ENCODE data around the gene FCGR2B. TPM values are rescaled to one million over a fixed set of nuclear protein-coding genes. Genes with fewer than 3 reads are reported as not detected.
"Not testable (repeated sequence)": the region's sequence is repeated elsewhere in the genome, so short reads cannot be mapped to it uniquely, and the experiment has no call there.

The FCGR2B gene
- total RNA-seq, 1 donor, result 30.7 TPM

DNA sequence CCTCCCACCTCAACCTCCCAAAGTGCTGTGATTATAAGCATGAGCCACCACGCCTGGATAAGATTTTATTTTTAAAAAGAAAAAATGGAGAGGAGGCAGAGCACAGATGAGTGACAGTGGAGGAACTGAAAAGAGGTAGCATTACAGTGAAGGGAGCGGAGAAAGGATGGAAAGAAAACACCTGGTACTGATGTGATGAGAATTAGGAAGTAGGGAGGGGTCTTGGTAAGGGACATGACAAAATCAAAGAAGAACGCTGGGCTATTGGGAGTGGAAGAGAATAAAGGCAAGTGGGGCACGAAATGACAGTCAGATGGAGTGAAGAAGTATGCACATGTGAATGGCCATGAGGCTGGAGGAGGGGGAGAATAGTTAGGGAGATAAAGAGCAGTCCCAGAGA, 46.4 kb downstream of the FCGR2B start:
- Histone ChIP-seq H3K4me1 (ENCODE audit: insufficient read depth, low read length) (peaks cover 16% of the 10 kb centered on the region), H3K27me3 (ENCODE audit: insufficient read depth, low read length) (peaks cover 9% of the 10 kb centered on the region), H3K4me3 (ENCODE audit: low read length) (no peak overlapping the region), H3K9me3 (ENCODE audit: low read depth, low read length) (no peaks in the 10 kb centered on the region)

GRCh38 chr1:161710560-161710959, 47.6 kb downstream of the FCGR2B start:
- Histone ChIP-seq H3K4me1 (ENCODE audit: insufficient read depth, low read length) (peaks cover 16% of the 10 kb centered on the region), H3K27me3 (ENCODE audit: insufficient read depth, low read length) (peaks cover 20% of the 10 kb centered on the region), H3K4me3 (ENCODE audit: low read length) (no peak overlapping the region), H3K9me3 (ENCODE audit: low read depth, low read length) (no peaks in the 10 kb centered on the region)

DNA sequence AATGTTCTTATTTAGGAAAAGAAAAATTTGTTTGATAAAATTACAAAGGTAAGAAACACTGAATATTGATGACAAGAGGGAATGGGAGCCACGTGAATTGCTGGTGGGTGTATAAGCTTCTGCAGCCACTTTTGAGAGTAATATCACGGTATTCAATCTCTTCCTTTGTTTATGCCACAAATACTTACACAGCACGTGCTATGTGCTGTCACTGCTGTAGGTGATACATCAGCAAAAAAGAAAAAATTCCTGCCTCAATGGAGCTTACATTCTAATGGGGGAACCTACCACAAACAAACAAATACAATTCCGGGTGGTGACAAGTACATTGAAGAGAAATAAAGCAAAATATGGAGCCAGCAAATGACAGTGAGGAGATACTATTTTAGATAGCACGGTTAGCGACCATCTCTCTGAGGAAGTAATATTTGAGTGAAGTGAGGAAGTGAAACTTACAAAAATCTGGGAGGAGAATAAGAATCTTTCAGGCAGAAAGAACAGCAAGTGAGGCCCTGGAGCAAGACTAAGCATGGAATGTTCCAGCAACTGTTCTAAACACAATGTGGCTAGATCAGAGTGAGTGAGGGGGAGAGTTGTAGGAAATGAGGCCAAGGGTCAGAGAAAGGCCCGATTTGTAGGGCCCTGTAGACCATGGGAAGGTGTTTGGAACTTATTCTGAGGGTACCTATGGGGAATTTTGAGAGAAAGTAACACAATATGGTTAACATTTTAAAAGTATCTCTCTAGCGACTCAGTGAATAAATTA, 55.8 kb downstream of the FCGR2B start:
- peaks cover 33% of the 10 kb centered on the region for H3K27me3 ChIP-seq (ENCODE audit: insufficient read depth, low read length)
- H3K4me1 ChIP-seq (ENCODE audit: insufficient read depth, low read length), result peaks cover 56% of the 10 kb centered on the region
- H3K4me3 ChIP-seq (ENCODE audit: low read length), result no peak overlapping the region
- H3K9me3 ChIP-seq (ENCODE audit: low read depth, low read length), result no peaks in the 10 kb centered on the region

DNA sequence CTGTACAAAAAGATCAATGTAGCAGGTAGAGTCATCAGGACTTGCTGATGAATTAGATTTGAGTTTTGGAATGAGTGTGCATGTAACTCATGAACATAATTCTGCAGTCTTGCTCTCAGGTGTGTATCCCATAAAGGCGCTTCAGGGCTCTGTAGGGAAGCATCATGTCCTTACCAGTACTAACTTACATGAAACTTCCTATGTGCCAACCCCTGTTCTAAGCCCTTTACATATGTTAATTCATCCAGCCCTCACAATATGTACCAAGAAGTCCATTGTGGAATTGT, 56.3 kb downstream of the FCGR2B start:
- peaks cover 36% of the 10 kb centered on the region for H3K27me3 ChIP-seq (ENCODE audit: insufficient read depth, low read length)
- no peak overlapping the region for H3K4me3 ChIP-seq (ENCODE audit: low read length)
- H3K4me1 ChIP-seq (ENCODE audit: insufficient read depth, low read length), result peaks cover 56% of the 10 kb centered on the region
- H3K9me3 ChIP-seq (ENCODE audit: low read depth, low read length), result no peaks in the 10 kb centered on the region

GRCh38 chr1:161720422-161720821, 57.5 kb downstream of the FCGR2B start:
- Histone ChIP-seq H3K9me3 (ENCODE audit: low read depth, low read length) (no peaks in the 10 kb centered on the region), H3K27me3 (ENCODE audit: insufficient read depth, low read length) (peaks cover 38% of the 10 kb centered on the region), H3K4me3 (ENCODE audit: low read length) (no peak overlapping the region), H3K4me1 (ENCODE audit: insufficient read depth, low read length) (peaks cover 59% of the 10 kb centered on the region)

DNA sequence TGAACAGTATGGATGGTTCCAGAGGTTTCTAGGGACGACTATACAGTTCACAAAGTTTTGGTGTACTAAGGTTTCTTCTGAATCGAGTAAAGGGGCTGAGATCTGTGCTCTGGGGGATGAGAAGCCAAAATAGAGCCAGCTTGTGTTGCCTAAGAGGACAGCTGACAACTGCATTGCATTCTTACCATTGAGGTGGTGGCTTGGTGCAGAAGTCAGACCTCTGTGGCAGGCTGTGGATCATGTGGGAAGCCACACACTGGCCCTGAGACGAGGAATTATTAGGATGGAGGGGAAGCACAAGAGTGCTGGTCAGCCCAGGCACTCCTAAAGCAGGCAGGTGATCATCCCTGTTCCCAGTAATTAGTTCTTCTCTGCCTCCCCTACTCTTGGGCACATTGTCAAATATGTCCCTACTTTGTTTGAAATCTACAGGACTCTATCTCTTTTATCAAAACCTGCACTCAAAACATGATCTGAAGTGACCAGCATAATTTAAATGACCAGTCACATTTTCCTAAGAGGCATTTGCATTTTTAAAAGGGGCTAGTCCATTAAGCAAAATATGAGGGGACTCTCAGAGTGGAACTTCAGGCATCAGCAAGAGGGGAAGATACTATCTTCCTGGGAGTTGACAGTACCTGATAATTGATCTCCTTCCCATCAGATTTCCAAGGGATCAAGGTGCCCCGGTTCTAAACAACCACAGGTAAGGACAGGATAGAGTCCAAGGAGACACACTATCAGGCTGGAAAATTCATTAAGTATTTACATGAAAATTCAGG, 58.2 kb downstream of the FCGR2B start, which contains the start of gene FCRLB:
Gene FCRLB (plus strand): TSS at position 589 of the 782 bp plus-strand sequence. CDS start 1,129 bp downstream, outside the sequence.
- Histone ChIP-seq H3K4me3 (ENCODE audit: low read length) (no peak within 1 kb of the TSS), H3K27me3 (ENCODE audit: insufficient read depth, low read length) (peaks cover 37% of the 10 kb centered on the region), H3K9me3 (ENCODE audit: low read depth, low read length) (no peaks in the 10 kb centered on the region), H3K4me1 (ENCODE audit: insufficient read depth, low read length) (peaks cover 66% of the 10 kb centered on the region)

GRCh38 chr1:161721738-161722343, 58.9 kb downstream of the FCGR2B start:
- H3K9me3 ChIP-seq (ENCODE audit: low read depth, low read length), result no peaks in the 10 kb centered on the region
- peaks cover 32% of the 10 kb centered on the region for H3K27me3 ChIP-seq (ENCODE audit: insufficient read depth, low read length)
- H3K4me1 ChIP-seq (ENCODE audit: insufficient read depth, low read length), result peaks cover 72% of the 10 kb centered on the region
- H3K4me3 ChIP-seq (ENCODE audit: low read length), result no peak overlapping the region

DNA sequence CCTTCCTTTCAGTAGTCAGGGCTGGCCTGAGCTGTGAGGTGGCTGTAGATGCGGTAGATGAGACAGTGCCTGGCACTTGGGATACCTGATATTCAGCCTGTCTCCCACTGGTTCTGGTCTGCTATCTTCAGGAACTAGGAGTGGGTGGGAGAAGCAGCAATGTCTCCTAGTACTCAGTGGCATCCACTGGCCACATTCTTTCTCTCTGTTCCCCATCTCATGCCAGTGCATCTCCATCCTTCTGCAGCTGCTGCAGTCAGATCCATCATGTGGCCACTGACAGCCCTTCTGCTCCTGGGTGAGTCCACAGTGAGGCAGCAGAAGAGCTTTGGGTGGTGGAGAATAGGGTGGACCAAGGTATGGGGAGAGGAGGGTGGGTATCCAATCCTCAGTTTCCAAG, 59.5 kb downstream of the FCGR2B start:
- Histone ChIP-seq H3K4me1 (ENCODE audit: insufficient read depth, low read length) (peaks cover 72% of the 10 kb centered on the region), H3K27me3 (ENCODE audit: insufficient read depth, low read length) (peaks cover 29% of the 10 kb centered on the region), H3K9me3 (ENCODE audit: low read depth, low read length) (no peaks in the 10 kb centered on the region), H3K4me3 (ENCODE audit: low read length) (no peak overlapping the region)

- peaks cover 39% of the 10 kb centered on the region for H3K27me3 ChIP-seq (ENCODE audit: insufficient read depth, low read length)
Observed at GRCh38 chr1:161723459-161724141, 60.7 kb downstream of the FCGR2B start.

GRCh38 chr1:161725258-161725907, 62.4 kb downstream of the FCGR2B start:
- peaks cover 48% of the 10 kb centered on the region for H3K27me3 ChIP-seq (ENCODE audit: insufficient read depth, low read length)
- not testable (repeated sequence) for H3K9me3 ChIP-seq (ENCODE audit: low read depth, low read length)
- H3K4me1 ChIP-seq (ENCODE audit: insufficient read depth, low read length), result peaks cover 63% of the 10 kb centered on the region
- peak overlapping the region; percentile 49 for H3K4me3 ChIP-seq (ENCODE audit: low read length)

More at GRCh38 chr1:161723459-161724141, 60.7 kb downstream of the FCGR2B start:
- peaks cover 69% of the 10 kb centered on the region for H3K4me1 ChIP-seq (ENCODE audit: insufficient read depth, low read length)
- H3K4me3 ChIP-seq (ENCODE audit: low read length), result no peak overlapping the region
- no peaks in the 10 kb centered on the region for H3K9me3 ChIP-seq (ENCODE audit: low read depth, low read length)

DNA sequence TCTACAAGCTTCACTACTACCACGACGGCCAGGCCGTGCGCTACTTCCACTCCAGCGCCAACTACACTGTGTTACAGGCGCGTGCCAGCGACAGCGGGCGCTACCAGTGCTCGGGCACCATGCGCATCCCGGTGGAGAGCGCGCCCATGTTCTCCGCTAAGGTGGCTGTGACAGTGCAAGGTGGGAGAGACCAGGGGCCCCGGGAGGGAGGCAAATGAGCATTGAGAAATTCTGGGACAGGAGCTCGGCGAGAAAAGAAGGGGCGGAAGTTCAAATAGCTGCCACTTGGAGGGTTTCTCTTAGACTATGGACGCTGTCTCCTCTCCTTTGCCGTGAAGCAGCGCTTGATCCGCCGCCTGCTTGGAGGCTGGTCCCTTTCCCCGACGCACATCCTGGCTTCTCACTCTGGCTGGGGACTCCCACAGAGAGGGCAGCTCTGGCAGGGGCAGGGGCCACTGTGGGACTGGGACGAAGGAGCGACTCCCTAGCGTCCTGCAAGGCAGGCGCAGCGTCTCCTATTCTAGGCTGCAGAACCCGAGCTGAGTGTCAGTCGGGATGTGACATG, 63.0 kb downstream of the FCGR2B start:
- Histone ChIP-seq H3K4me1 (ENCODE audit: insufficient read depth, low read length) (peaks cover 65% of the 10 kb centered on the region), H3K27me3 (ENCODE audit: insufficient read depth, low read length) (peaks cover 52% of the 10 kb centered on the region), H3K9me3 (ENCODE audit: low read depth, low read length) (no peaks in the 10 kb centered on the region), H3K4me3 (ENCODE audit: low read length) (peak overlapping the region; percentile 49)

- Histone ChIP-seq H3K4me3 (ENCODE audit: low read length) (peak overlapping the region; percentile 49), H3K4me1 (ENCODE audit: insufficient read depth, low read length) (peaks cover 58% of the 10 kb centered on the region), H3K27me3 (ENCODE audit: insufficient read depth, low read length) (peaks cover 58% of the 10 kb centered on the region), H3K9me3 (ENCODE audit: low read depth, low read length) (no peaks in the 10 kb centered on the region)
Observed at GRCh38 chr1:161726473-161727255, 63.7 kb downstream of the FCGR2B start.

GRCh38 chr1:161727256-161727924, 64.4 kb downstream of the FCGR2B start:
- Histone ChIP-seq H3K9me3 (ENCODE audit: low read depth, low read length) (no peaks in the 10 kb centered on the region), H3K4me3 (ENCODE audit: low read length) (peak overlapping the region; percentile 47), H3K4me1 (ENCODE audit: insufficient read depth, low read length) (peaks cover 51% of the 10 kb centered on the region), H3K27me3 (ENCODE audit: insufficient read depth, low read length) (peaks cover 60% of the 10 kb centered on the region)

All from mononuclear cell (primary cell).